DMS 273 treated with DMSO at 0.1 percent for 48 hours (cell line): ENCODE results near the gene MFSD6L.
A peak's percentile ranks its signal among the peaks of the same experiment; 100 is the strongest.

Experiments used
- DNase-seq: peaks from one replicate; lab custom pipeline; 2025; lab: John Stamatoyannopoulos, UW

Gene MFSD6L, protein sequence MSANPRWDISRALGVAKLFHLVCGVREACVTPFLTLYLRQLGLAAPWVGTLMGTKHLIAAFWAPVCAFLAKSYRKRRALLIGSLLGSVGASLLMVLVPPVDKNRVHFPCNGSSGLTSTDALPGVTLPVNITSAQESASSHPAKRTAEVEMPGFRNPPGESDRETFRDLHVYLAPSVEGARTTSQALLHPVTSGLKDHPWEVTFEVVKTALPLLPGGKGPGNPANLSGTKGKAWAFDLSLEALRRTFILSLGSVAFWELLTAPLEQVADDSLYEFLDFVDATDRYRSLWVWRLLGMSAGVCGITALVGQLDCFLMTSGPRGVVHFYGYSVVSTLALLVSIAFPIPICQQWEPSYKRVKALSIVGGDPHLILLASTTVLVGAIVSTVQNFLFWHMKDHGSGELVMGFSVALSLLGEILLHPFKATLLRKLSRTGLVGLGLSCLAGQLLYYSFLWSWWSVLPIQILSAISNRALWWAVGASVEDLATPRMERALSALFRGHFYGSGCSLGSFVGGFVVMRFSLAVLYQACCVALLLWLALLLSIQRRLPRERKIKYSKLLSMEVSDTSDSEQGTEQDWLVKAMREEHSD

DNA sequence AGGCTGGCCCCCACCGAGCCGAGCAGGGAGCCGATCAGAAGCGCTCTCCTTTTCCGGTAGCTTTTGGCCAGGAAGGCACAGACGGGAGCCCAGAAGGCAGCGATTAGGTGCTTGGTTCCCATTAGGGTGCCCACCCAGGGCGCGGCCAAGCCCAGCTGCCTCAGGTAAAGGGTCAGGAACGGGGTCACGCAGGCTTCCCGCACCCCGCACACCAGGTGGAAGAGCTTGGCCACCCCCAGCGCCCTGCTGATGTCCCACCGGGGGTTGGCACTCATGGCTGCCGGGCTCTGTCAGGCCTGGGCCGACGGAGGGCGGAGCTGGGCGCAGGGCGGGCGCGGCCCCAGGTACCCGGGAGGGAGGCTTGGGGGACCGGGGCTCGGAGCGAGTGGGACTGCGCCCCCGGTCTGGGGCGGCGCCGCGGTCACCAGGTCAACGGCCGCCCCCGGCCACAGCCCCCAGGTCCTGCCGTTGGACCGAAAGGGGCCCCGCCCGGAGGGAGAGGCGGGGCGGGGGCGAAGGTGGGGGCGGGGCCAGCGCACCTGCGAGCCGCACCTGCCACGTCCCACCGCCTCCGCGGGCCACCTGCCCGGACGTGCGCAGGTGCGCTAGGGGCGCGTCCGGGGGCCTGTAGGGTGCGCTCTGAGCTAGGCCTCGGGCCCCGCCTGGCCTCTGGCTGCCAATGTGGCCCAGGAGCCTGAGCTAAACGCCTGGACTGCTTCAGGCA is at the start of gene MFSD6L:
MFSD6L (minus strand) TSS at position 520 of the 724 bp plus-strand sequence; CDS start at position 275, 245 bp downstream.
- no peak for DNase-seq

DNA sequence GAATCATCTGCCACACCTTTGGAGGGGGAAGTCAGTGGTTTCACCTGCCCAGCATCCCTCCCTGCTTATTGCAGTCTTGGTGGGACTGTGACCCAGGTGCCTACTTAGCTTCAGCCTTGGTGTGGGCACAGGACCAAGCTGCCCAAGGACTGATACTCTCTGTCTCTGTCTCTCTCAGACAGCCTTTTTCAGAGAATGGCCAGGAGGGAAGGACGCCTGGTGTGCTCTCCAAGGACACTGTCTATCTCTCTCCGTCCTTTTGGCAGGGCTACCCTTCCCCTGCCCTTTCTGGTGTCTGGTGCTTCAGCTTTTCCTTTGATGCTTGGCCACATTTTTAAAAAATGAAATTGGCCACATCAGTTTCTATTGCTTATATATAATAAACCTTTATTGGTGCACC is 48.7 kb upstream of the MFSD6L start:
- DNase-seq, result no peak

DNA sequence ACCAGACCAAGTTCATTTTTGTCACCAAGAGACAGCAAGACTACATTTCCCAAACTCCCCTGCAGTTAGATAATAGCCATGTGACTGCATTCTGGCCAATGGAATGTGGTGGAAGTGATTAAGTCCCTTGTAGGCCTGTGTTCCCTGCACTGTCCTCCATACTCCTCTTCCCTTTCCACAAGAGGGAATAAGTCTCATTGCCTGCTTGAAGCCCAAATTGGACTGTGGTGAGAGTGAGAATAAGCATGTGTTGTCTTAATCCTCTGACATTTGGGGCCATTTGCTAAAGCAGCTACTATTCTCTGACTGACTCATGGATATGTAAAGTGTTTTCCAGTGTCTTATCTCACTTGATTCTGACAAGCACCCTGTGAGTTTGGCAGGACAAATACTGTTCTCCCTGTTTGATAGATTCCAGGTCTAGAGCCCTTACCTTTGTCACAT is 47.6 kb upstream of the MFSD6L start:
- peak; percentile 37 for DNase-seq

DNA sequence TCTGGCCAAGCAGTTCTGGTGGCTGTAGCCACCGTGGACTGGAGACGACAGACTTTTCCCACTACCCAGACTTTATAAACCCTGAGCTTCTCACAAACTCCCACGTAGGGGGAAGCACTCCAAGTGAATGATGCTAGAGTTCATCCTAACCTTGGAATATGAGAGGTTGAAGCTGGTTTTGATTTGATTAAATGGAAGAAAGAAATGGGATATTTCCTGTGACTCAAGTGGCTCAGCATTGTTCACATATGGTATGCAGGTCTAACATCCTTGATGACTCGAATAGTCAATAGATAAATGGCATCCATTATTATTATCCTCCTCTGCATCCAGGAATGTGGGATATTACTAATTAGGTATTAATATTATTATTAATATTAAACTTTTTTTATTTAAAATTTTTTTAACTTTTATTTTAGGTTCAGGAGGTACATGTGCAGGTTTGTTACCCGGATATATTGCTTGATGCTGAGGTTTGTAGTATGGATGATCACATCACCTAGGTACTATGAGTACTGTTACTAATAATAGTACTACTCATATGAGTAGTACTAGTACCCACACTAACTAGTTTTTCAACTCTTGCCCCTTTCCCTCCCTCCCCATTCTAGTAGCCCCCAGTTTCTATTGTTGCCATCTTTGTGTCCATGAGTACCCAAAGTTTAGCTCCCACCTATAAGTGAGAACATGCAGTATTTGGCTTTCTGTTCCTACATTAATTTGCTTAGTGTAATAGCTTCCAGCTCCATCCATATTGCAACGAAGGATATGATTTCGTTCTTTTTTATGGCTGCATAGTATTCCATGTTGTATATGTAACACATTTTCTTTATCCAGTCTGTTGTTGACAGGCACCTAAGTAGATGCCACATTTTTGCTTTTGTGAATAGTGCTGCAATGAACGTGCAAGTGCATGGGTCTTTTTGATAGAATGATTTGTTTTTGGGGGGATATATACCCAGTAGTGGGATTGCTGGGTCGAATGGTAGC is 45.4 kb upstream of the MFSD6L start:
- DNase-seq, result no peak

DNA sequence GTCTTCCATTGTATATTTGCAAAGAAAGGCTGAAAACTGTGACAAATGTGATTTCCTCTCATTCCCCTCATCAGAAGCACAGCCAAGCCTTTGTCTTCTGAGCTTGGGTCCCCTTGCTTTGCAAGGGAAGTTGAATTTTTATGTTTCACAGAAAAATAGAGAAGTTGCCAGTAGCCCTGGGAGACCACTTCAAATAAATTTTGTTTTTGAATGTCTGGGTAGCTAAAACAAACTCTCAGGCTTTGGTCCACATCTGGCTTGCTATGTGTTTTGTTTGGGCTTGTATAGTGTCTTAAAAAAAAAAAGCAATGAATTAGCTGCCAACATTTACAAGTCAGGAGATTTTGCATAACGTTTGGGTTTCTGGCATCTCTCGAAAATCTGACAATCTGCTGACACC is 44.2 kb upstream of the MFSD6L start:
- DNase-seq, result no peak

DNA sequence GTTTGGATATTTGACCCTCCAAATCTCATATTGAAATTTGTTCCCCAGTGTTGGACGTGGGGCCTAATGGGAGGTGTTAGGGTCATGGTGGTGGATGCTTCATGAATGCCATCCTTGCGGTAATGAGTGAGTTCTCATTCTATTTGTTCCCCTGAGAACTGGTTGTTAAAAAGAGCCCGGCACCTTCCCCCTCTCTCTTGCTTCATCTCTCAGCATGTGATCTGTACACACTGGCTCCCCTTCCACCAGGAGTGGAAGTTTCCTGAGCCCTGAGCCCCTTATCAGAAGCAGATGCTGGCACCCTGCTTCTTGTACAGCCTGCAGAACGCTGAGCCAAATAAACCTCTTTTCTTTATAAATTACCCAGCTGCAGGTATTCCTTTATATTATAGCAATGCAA is 42.7 kb upstream of the MFSD6L start:
- DNase-seq, result no peak

DNA sequence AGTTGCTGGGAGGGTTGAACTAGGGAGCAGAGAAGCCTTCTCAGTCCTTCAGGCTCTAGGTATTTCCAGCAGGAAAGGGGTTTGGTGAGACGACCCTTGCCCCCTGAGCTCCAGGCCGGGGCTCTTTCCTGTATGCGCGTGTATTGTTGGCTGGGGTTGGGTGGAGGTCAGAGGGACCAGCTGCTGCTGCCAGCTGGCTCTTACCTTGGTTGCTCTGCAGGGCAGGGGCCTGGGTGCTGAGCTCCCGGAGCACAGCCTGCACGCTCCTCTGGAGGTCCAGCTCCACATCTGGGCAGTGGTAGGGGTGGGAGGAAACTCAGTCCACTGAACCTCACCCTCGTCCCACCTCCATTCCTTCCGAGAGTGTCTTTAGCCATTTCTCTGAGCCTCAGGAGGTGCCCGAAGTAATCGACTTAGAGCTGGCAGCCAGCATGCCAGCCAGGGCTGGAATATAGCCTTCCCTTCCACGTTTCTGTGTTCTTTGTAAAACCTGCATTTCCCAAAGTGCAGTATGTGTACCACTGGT is 40.3 kb upstream of the MFSD6L start:
- no peak for DNase-seq

DNA sequence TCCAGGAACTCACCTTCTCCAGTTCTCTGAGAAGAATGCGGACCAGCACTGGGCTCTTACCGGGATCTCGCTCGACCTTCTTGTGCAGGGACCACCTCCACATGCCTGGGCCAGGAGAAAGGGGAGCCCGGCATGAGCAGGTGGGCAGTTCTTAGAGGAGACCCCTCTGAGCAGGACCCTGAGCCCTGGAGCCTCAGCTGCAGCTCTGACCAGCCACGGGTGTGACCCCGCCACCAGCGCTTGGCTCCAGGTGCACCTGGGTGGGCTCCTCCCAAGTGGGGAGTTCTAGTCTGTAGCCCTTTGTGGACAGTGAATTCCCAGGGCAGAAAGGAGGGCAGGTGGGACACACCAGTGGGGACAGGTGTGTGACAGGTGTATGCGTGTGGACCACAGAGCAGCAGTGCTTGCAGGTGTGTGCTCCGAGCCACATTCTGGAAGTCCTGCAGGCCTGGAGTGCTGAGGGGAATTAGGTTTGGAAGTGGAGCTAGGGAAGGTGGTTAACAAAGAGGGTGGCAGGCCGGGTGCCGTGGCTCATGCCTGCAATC is 39.5 kb upstream of the MFSD6L start:
- DNase-seq, result no peak

DNA sequence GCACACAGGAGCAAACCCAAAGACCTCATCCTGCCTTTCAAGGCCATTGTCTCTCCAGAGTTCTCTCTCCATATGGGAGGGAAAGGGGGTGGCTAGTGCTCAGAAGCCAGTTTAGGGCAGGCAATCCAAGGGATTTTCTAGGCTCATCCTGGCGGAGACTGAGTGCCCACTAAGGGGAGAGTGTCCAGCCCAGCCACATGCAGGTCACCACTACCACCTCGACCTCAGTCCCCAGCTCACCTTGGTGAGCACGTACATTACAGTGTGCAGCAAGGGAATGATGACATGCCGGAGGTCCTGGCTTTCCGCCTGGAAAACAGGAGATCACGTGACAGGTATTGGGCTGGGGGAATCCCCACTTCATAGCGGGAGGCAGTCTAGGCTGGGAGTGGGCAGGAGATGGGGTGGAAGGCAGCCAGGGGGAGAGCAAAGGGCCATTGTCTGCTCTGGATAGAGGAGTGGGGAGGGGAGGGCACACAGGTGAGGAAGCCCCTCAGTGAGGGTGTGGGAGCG is 38.5 kb upstream of the MFSD6L start:
- no peak for DNase-seq

DNA sequence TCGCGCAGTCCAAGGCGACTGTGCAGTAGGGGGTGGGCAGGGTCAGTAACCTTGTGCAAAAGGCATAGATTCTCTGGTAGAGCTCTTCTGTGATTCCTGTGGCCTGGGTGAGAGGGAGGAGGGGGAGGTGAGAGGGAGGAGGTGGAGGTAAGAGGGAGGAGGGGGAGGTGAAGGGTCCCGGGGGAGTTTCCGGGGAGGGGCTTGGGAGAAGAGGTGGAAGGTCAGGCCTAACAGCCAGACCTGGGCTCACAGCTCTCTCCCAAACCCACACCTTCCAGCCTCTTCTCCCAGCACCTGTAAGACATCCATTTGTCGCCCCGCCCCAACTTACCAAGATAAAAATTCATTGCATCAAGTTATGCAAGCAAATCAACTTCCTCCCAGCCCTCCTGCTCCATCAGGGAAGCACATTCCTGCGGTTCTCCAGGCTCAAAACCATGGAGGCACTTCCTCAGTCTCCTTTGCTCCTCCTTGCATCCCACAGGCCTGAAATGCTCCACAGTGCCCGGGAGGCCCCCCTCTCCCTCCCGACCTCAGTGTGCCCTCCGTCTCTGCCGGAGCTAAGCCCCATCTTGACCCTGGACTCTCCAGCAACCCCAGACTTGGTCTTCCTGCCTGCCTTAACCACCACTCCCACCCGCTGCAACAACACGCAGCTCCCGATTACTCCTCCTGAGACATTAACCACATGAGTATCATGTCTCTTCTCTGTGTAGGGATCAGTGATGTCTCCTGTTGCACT is 37.8 kb upstream of the MFSD6L start:
- no peak for DNase-seq

DNA sequence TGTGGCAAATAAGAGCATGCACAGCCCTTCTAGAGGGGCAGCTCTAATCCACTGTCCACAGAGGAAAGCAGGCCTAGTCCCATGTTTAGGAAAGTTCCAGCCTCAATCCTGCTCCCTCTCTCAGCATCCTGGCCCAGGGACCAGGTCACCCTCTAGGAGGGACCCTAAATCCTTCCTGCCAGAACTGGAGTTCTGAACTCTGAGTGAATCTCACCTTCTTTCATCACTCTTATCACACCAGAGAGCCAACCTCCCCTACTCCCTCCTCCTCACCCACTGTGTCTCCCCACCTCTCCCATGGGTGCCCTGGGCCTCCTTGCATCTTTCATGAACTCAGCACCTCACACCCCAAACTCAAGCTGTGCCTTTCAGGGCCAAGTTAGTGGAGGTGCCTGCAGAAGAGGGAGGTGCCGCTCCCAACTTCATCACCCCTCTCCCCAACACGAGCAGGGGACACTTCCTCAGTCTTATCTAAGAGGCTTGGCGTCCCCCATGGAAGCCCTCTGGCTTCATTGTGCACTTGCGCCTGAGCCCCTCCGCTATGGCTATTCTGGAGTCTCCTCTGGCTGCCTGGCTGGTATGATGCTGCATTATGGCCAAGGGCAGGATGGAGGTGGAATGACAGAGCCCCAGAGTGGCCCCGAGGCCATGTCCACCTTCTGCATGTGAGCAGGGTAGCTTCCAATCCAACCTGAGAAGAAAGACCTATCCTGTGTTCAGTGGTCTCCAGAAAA is 36.6 kb upstream of the MFSD6L start:
- no peak for DNase-seq

DNA sequence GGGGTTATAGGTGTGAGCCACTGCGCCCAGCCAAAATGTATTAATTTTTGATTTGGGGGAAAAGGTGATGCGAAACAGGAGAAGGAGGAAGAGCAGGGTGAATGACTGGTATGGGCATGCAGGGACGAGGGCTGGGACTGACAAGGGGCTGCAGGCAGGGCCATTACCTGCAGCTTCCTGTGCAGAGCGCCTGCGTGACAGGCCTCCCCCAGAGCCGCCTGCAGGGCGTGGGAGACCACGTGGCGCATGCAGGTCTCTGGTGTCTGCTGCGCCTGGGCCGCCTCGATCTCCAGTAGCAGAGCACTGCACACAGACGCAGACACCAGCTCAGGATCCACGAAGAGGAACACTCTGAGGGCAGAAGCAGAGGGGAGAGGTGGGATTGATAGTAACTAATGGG is 35.9 kb upstream of the MFSD6L start:
- no peak for DNase-seq

DNA sequence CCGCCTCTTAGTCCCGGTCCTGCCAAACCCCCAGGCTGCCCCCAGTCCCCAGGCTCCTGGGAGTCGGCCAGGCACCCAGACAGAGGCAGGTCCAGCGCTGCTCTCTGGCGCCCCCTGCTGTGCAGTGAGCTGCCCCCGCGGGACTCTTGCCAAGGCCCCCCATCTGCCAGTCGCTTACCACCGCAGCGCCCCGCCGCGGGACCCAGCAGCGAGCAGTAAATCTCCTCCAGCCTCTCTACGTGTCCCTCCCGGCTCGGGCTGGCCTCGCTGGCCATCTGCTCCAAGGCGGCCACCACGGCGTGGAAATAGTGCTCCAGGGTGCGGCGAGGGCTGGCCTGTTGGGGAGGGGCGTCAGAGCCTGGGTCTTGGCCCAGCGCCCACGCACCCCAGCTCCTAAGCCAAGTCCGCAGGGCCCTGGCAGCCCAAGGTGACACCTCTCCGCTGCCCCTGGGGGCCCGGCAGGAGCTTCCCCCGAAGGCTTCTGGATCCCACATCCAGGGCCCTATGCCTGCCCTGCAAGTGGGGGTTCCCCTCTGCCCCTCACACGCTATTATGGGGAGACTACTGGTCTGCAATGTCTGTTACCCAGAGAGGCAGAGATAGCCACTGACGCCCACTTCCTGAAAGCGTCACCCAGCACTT is 33.7 kb upstream of the MFSD6L start:
- DNase-seq, result peak; percentile 49

DNA sequence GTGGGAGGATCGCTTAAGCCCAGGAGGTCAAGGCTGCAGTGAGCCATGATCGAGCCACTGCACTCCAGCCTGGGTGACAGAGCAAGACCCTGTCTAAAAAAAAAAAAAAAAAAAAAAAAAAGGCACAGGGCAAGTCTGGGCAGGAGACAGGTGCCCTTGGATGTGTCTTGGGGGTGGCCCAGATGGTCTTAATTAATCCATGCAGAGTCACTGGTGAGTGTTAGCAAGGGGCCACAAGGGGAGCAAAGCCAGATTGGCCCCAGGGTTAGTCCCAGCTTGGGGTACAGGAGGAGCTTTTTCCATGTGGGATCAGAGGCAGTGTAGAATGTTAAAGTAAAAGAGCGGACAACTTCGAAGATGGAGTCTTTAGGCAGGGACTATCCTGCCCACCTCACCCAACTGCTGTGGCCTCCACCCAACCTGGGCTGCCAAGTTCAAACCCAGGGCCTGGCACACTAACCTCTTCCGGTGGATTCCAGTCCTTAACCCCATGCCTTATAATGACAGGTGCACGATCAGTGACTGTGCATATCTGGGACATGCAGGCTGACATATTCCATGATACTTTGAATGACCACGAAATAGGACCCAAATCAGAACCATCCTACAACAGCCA is 32.2 kb upstream of the MFSD6L start:
- DNase-seq, result no peak

DNA sequence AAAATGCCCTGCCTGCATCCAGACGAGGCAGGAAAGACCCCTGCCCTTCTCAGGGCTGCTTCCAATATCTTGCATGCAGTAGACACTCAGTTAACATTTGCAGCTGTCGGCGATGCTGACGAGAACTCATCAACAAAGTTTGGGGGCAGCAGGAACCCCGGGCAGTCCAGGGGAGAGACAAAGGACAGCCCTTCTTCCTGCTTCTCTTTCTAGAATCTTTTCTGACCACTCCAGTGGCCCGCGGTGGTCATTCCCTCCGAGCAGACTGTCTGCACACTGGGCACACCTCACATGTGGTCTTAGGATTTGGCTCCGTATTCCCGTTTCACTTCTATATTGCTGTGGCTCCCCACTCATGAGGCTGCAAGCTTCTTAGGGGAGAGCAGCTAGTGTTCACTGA is 31.0 kb upstream of the MFSD6L start:
- no peak for DNase-seq

DNA sequence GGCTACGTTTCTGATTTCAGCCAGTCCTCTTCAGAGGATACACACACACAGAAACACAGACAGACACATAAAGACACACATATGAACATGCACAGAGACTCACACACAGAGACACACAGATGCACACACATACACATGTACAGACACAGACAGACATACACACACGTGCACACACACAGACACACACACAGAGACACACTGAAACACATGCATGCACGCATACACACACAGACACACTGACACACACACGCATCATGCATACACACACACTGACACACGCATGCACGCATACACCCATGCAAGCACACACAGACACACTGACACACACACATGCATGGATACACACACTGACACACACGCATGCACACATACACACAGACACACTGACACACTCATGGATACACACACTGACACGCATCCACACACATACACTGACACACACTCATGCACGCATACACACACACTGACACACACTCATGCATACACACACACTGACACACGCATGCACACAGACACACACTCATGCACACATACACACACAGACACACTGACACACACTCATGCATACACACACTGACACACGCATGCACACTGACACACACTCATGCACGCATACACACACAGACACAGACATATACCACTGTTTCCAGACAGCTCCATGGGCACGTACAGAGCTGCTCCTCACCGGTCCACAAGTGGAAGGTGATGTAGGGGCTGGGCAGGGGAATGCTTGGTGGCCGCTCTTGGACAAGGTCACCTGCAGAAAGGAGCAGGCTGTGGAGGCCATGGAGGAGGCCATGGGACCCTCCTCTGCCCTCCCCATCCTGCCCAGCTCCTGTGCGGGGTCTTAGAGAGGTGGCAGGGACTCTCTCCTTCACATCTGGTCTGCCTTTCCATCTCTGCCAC is 30.1 kb upstream of the MFSD6L start:
- no peak for DNase-seq

DNA sequence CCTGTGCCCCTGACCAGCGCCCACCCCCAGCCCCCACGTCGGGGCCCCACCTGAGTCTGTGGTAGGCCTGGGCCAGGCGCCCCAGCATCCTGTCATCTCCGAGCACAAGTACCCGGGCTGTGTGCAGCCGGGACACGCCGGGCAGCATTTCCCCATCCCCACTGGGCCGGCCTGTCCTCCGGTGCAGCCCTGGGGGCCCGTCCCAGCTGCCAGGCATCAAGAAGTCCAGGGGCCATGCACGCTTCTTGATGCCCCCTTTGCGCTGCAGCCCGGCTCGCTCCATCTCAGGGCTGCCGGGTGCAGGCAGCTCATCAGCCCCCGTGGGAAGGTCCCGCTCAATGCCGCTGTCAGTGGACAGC is 29.3 kb upstream of the MFSD6L start:
- DNase-seq, result no peak
